OCI-M1 (cell line): ENCODE results near the gene TACC2.

Experiments
- DNase-seq: peaks from one replicate; lab custom pipeline; 2025; lab: John Stamatoyannopoulos, UW

Gene TACC2

GRCh38 chr10:122295451-122295809, 306.5 kb downstream of the TACC2 start:
- DNase-seq = no peak

- DNase-seq = no peak
Observed at GRCh38 chr10:122296363-122297120, 307.6 kb downstream of the TACC2 start.

- DNase-seq = no peak
Observed at GRCh38 chr10:122297583-122297982, 308.6 kb downstream of the TACC2 start.

- DNase-seq = no peak
Observed at GRCh38 chr10:122298206-122298597, 309.2 kb downstream of the TACC2 start.

- peak; percentile 81 for DNase-seq
Observed at GRCh38 chr10:122298598-122299301, 309.8 kb downstream of the TACC2 start.

GRCh38 chr10:122299423-122300075, 310.6 kb downstream of the TACC2 start:
- DNase-seq = no peak

- peak; percentile 50 for DNase-seq
Observed at GRCh38 chr10:122301055-122301810, 312.3 kb downstream of the TACC2 start.

- DNase-seq = no peak
Observed at GRCh38 chr10:122301811-122302115, 312.8 kb downstream of the TACC2 start.

GRCh38 chr10:122302315-122302714, 313.4 kb downstream of the TACC2 start:
- DNase-seq = no peak

GRCh38 chr10:122303271-122304053, 314.5 kb downstream of the TACC2 start:
- no peak for DNase-seq
